K562 (cell line): ENCODE measurements around the gene TAF5. TPM values are rescaled to one million over a fixed set of nuclear protein-coding genes. Genes with fewer than 3 reads are reported as not detected.

Experiments
- BCOR ChIP-seq: fragments of 450-650 bp; IDR thresholded peaks from 2 replicates; pipeline ENCODE4 v1.6.1; 2016
- CBX5 ChIP-seq: IDR thresholded peaks from 2 replicates; pipeline ENCODE4 v1.6.1; 2014; ENCODE audit warnings: low read depth, borderline replicate concordance
- COPS2 ChIP-seq: fragments of 450-650 bp; conservative IDR thresholded peaks from 2 replicates; pipeline ENCODE4 v1.6.1; 2016; ENCODE audit warnings: mild to moderate bottlenecking, moderate library complexity
- ERF ChIP-seq: fragments of 450-650 bp; formaldehyde crosslinking; IDR thresholded peaks from 2 replicates; pipeline ENCODE4 v1.4.0; 2020; ENCODE audit warnings: mild to moderate bottlenecking, mixed read lengths
- FOXJ3 ChIP-seq: sonication (generic); formaldehyde crosslinking; IDR thresholded peaks from 2 replicates; pipeline ENCODE4 v1.4.0; 2020; ENCODE audit warnings: mild to moderate bottlenecking, missing genetic modification reagents
- GTF3C2 ChIP-seq: IDR thresholded peaks from 3 replicates; pipeline ENCODE4 v1.6.1; 2011; ENCODE audit warnings: borderline replicate concordance, mild to moderate bottlenecking, moderate library complexity; ENCODE audit not compliant: insufficient read length; ENCODE audit errors: extremely low read depth
- JUN ChIP-seq, 2 experiments: sonication (generic) in 1 of 2; formaldehyde crosslinking in 1 of 2; IDR thresholded peaks; 2 replicates each; pipeline versions ENCODE4 v1.6.1 to v1.8.0; 2012 to 2022; ENCODE audit warnings: borderline replicate concordance in 2 of 2, mild to moderate bottlenecking in 2 of 2, improper control_type of control experiment in 1 of 2, low read depth in 1 of 2, low read length in 1 of 2, missing genetic modification reagents in 1 of 2
- KAT8 ChIP-seq: fragments of 450-650 bp; IDR thresholded peaks from 2 replicates; pipeline ENCODE4 v1.6.1; 2016; ENCODE audit warnings: low read depth, mild to moderate bottlenecking
- MAX ChIP-seq: sonication (generic); formaldehyde crosslinking; IDR thresholded peaks from 2 replicates; pipeline ENCODE4 v1.9.0; 2022; ENCODE audit warnings: mild to moderate bottlenecking, missing genetic modification reagents
- MLX ChIP-seq, 2 experiments: fragments of 450-650 bp in 1 of 2; sonication (generic) in 1 of 2; formaldehyde crosslinking; conservative IDR thresholded peaks; 2 replicates each; pipeline versions ENCODE4 v1.4.0 to v1.8.1; 2020 to 2022; ENCODE audit warnings: mild to moderate bottlenecking in 1 of 2, missing genetic modification reagents in 1 of 2
- MYC ChIP-seq, 2 experiments: fragments of 250-450 bp in 1 of 2; sonication (Bioruptor Pico) in 1 of 2; IDR thresholded peaks; 2 replicates each; pipeline versions ENCODE4 v1.5.1 to v1.6.1; 2012 to 2021; ENCODE audit warnings: low read depth in 2 of 2, borderline replicate concordance in 1 of 2, improper control_type of control experiment in 1 of 2, low read length in 1 of 2, mild to moderate bottlenecking in 1 of 2, moderate library complexity in 1 of 2
- NFE2 ChIP-seq: IDR thresholded peaks from 2 replicates; pipeline ENCODE4 v1.6.1; 2014; ENCODE audit warnings: antibody characterized with exemption, low read depth
- NR2C2 ChIP-seq, 2 experiments: fragments of 200-800 bp in 1 of 2; sonication (Bioruptor generic) in 1 of 2; sonication (generic) in 1 of 2; formaldehyde crosslinking in 1 of 2; IDR thresholded peaks; 2 replicates each; pipeline versions ENCODE4 v1.6.1 to v1.8.0; 2016 to 2022; ENCODE audit warnings: mild to moderate bottlenecking in 1 of 2, missing compliant biosample characterization in 1 of 2, missing genetic modification characterization in 1 of 2, missing genetic modification reagents in 1 of 2
- PHF21A ChIP-seq: fragments of 450-650 bp; IDR thresholded peaks from 2 replicates; pipeline ENCODE4 v1.6.1; 2017; ENCODE audit warnings: low read depth, borderline replicate concordance
- SRF ChIP-seq, 2 experiments: fragments of 250-450, 450-650 bp in 1 of 2; sonication (Bioruptor Pico) in 1 of 2; sonication (generic) in 1 of 2; formaldehyde crosslinking; IDR thresholded peaks; 2 replicates each; pipeline versions ENCODE4 v1.5.0 to v1.5.1; 2020 to 2022; ENCODE audit warnings: mild to moderate bottlenecking in 1 of 2, missing genetic modification reagents in 1 of 2
- TAF7 ChIP-seq: fragments of 450-650 bp; IDR thresholded peaks from 2 replicates; pipeline ENCODE4 v1.6.1; 2016; ENCODE audit warnings: missing genetic modification characterization, missing compliant biosample characterization
- TSC22D4 ChIP-seq: fragments of 450-650 bp; IDR thresholded peaks from 2 replicates; pipeline ENCODE4 v1.6.1; 2016; ENCODE audit warnings: missing genetic modification characterization, missing biosample characterization, control low read depth
- YBX1 ChIP-seq: fragments of 450-650 bp; IDR thresholded peaks from 2 replicates; pipeline ENCODE4 v1.7.1; 2016; ENCODE audit warnings: mild to moderate bottlenecking
- ZBTB33 ChIP-seq: sonication (generic); formaldehyde crosslinking; IDR thresholded peaks from 2 replicates; pipeline ENCODE4 v1.8.1; 2023; ENCODE audit warnings: mild to moderate bottlenecking, missing genetic modification reagents
- ZBTB43 ChIP-seq: sonication (generic); formaldehyde crosslinking; IDR thresholded peaks from 2 replicates; pipeline ENCODE4 v1.8.0; 2023; ENCODE audit warnings: mild to moderate bottlenecking, missing genetic modification reagents
- ZFP1 ChIP-seq: fragments of 450-650 bp; formaldehyde crosslinking; IDR thresholded peaks from 2 replicates; pipeline ENCODE4 v1.4.0; 2020; ENCODE audit warnings: mild to moderate bottlenecking, mixed read lengths
- polyA plus RNA-seq, 8 experiments: library from polyadenylated mRNA; depleted of rRNA in 4 of 8; stranded (reverse) in 5 of 8; unstranded in 3 of 8; fragments of >200 nt; fragmentation: Nextera tagmentation in 2 of 8; fragmentation: Illumina TruSeq in 1 of 8; extraction: Ambion mirVana in 2 of 8; extraction: Trizol in 1 of 8; gene quantifications; 2 replicates each; pipeline versions ENCODE4 v1.2.1 to v1.2.3, GENCODE V29; 2011 to 2014; ENCODE audit warnings: inconsistent platforms in 1 of 8, missing spikeins in 1 of 8
- total RNA-seq, 7 experiments: library from RNA; depleted of rRNA in 6 of 7; stranded (reverse); fragments of >200 nt in 6 of 7; fragmentation: Illumina TruSeq in 2 of 7; extraction: Trizol in 2 of 7; gene quantifications; 2 replicates each; pipeline versions ENCODE4 v1.2.1 to v1.2.3, GENCODE V29; 2011 to 2021; ENCODE audit warnings: low replicate concordance in 1 of 7

TAF5 gene
- total and polyA plus RNA-seq, 9 of the 15 experiments (the other 6 are each of a cell fraction or from before 2014, with no cell fraction given), result 4.2 to 11.9 (median 9.3) TPM

GRCh38 chr10:103367379-103367781, 396 bp upstream of the TAF5 start (continued):
- TF ChIP-seq MYC (IDR thresholded peaks at IDR 0.05; ENCODE audit: low read depth, low read length) (no peak), MYC (CRISPR knock-in tag; IDR thresholded peaks at IDR 0.05; ENCODE audit: borderline replicate concordance, low read depth) (no peak), FOXJ3 (CRISPR knock-in tag) (no peak), JUN (IDR thresholded peaks at IDR 0.05; ENCODE audit: borderline replicate concordance, low read depth, low read length) (no peak), JUN (CRISPR knock-in tag; IDR thresholded peaks at IDR 0.05; ENCODE audit: borderline replicate concordance) (no peak), TSC22D4 (tag) (no peak), TAF7 (no peak), NR2C2 (CRISPR knock-in tag; IDR thresholded peaks at IDR 0.05) (no peak), NR2C2 (tag; IDR thresholded peaks at IDR 0.05) (no peak), GTF3C2 (no peak), ZFP1 (CRISPR knock-in tag) (no peak), YBX1 (no peak), BCOR (peak; percentile 15; the same call in 1 of the 2 replicates), COPS2 (no peak), KAT8 (no peak), CBX5 (no peak), MLX (CRISPR knock-in tag; conservative IDR thresholded peaks at IDR 0.05) (no peak), ZBTB43 (CRISPR knock-in tag) (no peak), ERF (CRISPR knock-in tag) (no peak), MAX (CRISPR knock-in tag) (no peak), PHF21A (no peak), NFE2 (no peak), SRF (CRISPR knock-in tag; IDR thresholded peaks at IDR 0.05) (no peak), ZBTB33 (CRISPR knock-in tag) (no peak)
